Activated T-cell treated with anti-CD3 and anti-CD28 coated beads for 48 hours (primary cell): ENCODE measurements around the gene CDH13.

Source experiments
- DNase-seq: peaks from one replicate; pipeline ENCODE4 v3.0.0-alpha.2; 2020; ENCODE audit warnings: low read depth

CDH13 gene

GRCh38 chr16:82788919-82789318 is 162.2 kb downstream of the CDH13 start:
- no peak for DNase-seq

- no peak for DNase-seq
Measured at GRCh38 chr16:82792693-82793092, 165.9 kb downstream of the CDH13 start.

GRCh38 chr16:82793528-82794245 is 166.9 kb downstream of the CDH13 start:
- no peak for DNase-seq

GRCh38 chr16:82796047-82796446 is 169.3 kb downstream of the CDH13 start:
- no peak for DNase-seq

GRCh38 chr16:82801361-82801760 is 174.6 kb downstream of the CDH13 start:
- DNase-seq = peak; percentile 6

- no peak for DNase-seq
Measured at GRCh38 chr16:82805866-82806265, 179.1 kb downstream of the CDH13 start.

GRCh38 chr16:82807311-82807710 is 180.5 kb downstream of the CDH13 start:
- no peak for DNase-seq

- DNase-seq = no peak
Measured at GRCh38 chr16:82808036-82808435, 181.3 kb downstream of the CDH13 start.

- no peak for DNase-seq
Measured at GRCh38 chr16:82810077-82810476, 183.3 kb downstream of the CDH13 start.

- no peak for DNase-seq
Measured at GRCh38 chr16:82814059-82814458, 187.3 kb downstream of the CDH13 start.

- DNase-seq = no peak
Measured at GRCh38 chr16:82819286-82819685, 192.5 kb downstream of the CDH13 start.

GRCh38 chr16:82820855-82821254 is 194.1 kb downstream of the CDH13 start:
- no peak for DNase-seq

GRCh38 chr16:82824408-82824807 is 197.6 kb downstream of the CDH13 start:
- no peak for DNase-seq

- DNase-seq = no peak
Measured at GRCh38 chr16:82829301-82829700, 202.5 kb downstream of the CDH13 start.

- no peak for DNase-seq
Measured at GRCh38 chr16:82830944-82831343, 204.2 kb downstream of the CDH13 start.

GRCh38 chr16:82832821-82833220 is 206.1 kb downstream of the CDH13 start:
- no peak for DNase-seq

GRCh38 chr16:82833378-82833993 is 206.7 kb downstream of the CDH13 start:
- DNase-seq = no peak

GRCh38 chr16:82834151-82834815 is 207.5 kb downstream of the CDH13 start:
- DNase-seq = no peak

GRCh38 chr16:82835487-82836155 is 208.9 kb downstream of the CDH13 start:
- no peak for DNase-seq

- DNase-seq = no peak
Measured at GRCh38 chr16:82841108-82841507, 214.3 kb downstream of the CDH13 start.

GRCh38 chr16:82843606-82844271 is 217.0 kb downstream of the CDH13 start:
- DNase-seq = no peak

- DNase-seq = no peak
Measured at GRCh38 chr16:82845116-82845515, 218.3 kb downstream of the CDH13 start.
